ENCODE data around the gene MS4A2. TPM values are rescaled to one million over a fixed set of nuclear protein-coding genes. Genes with fewer than 3 reads are reported as not detected.

The MS4A2 gene
- total and polyA plus RNA-seq, 2 experiments from 2014 or later, result not detected

DNA sequence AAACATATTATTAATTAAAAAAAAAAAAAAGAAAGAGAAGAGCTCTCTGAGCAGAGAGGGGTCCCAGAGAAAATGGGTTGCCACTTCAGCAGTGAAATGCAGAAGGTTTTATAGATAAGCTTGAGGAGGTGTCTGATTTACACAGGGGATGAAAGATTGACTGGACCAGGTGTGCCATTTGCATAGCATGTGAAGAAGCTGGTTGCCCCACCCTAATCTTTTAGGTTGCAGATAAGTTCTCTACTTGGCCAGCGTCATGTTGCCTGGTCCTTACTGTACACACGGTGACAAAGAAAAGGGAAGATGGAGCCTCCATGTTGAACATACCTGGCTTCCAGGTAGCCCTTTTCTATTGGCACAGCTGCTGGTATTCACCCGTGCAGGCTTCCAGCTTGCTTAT is 41.4 kb downstream of the MS4A2 start:
- no peak overlapping the region for H3K4me3 ChIP-seq
- TF ChIP-seq, protein P1, sequence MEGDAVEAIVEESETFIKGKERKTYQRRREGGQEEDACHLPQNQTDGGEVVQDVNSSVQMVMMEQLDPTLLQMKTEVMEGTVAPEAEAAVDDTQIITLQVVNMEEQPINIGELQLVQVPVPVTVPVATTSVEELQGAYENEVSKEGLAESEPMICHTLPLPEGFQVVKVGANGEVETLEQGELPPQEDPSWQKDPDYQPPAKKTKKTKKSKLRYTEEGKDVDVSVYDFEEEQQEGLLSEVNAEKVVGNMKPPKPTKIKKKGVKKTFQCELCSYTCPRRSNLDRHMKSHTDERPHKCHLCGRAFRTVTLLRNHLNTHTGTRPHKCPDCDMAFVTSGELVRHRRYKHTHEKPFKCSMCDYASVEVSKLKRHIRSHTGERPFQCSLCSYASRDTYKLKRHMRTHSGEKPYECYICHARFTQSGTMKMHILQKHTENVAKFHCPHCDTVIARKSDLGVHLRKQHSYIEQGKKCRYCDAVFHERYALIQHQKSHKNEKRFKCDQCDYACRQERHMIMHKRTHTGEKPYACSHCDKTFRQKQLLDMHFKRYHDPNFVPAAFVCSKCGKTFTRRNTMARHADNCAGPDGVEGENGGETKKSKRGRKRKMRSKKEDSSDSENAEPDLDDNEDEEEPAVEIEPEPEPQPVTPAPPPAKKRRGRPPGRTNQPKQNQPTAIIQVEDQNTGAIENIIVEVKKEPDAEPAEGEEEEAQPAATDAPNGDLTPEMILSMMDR (IDR thresholded peaks at IDR 0.05; ENCODE audit: low read depth, low read length), result no peak

DNA sequence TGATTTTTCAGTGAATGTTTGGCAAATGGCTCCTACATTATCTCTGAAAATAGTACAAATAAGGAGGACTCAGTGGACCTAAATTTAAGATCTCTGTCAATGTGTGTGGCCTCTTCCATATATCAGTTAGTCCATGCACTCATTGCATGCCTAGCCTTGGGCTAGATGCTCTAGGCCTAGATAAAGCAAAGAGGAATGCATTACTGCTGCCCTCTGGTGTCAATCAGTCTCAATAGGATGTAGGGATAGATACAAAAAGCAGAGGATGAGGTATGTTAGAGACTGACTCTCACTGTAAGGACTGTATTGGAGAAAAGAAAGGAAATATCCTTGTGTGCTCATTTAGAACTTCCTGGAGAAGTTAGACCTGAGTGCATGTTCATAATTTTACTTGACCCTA is 42.0 kb downstream of the MS4A2 start:
- H3K4me1 ChIP-seq (ENCODE audit: low read depth), result peaks cover 5% of the 10 kb centered on the region

More for the DNA sequence above, 41.4 kb downstream of the MS4A2 start:
- H3K27ac ChIP-seq, result no peak overlapping the region
- no peaks in the 10 kb centered on the region for H3K27me3 ChIP-seq
- peaks cover 6% of the 10 kb centered on the region for H3K4me1 ChIP-seq (ENCODE audit: low read depth)
- H3K36me3 ChIP-seq, result no peaks in the 10 kb centered on the region
- H3K9me3 ChIP-seq (ENCODE audit: low read depth), result no peaks in the 10 kb centered on the region
- DNase-seq (ENCODE audit: low read depth in 1 of 2, low spot score in 1 of 2), result no peak

DNA sequence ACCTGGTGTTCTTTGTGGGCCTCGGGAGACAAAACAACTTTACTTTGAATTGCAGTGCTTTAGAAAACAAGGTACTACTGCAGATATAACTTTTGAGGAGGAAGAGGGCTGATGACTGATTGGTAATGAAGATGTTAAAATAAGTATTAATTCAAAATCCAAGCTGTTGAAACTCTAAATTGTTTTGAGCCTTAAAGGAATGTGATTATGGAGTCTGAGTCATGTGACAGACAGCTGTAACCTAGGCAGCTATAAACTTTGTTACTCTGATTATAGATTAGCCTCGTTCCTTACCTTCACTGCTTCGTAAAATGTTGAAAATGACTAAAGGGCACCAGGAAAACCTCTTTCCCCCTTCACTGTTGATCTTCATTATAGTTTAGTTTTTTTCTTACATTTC is 43.4 kb downstream of the MS4A2 start:
- TF ChIP-seq, protein P1 (IDR thresholded peaks at IDR 0.05; ENCODE audit: low read depth, low read length), result no peak
- H3K4me3 ChIP-seq, result no peak overlapping the region

More for the DNA sequence above, 42.0 kb downstream of the MS4A2 start:
- TF ChIP-seq, protein P1 (IDR thresholded peaks at IDR 0.05; ENCODE audit: low read depth, low read length), result no peak
- peak; percentile 3 to 66 for DNase-seq (ENCODE audit: low read depth in 1 of 2, low spot score in 1 of 2)
- no peaks in the 10 kb centered on the region for H3K36me3 ChIP-seq
- no peak overlapping the region for H3K4me3 ChIP-seq
- no peaks in the 10 kb centered on the region for H3K27me3 ChIP-seq
- H3K9me3 ChIP-seq (ENCODE audit: low read depth), result no peaks in the 10 kb centered on the region
- no peak overlapping the region for H3K27ac ChIP-seq

DNA sequence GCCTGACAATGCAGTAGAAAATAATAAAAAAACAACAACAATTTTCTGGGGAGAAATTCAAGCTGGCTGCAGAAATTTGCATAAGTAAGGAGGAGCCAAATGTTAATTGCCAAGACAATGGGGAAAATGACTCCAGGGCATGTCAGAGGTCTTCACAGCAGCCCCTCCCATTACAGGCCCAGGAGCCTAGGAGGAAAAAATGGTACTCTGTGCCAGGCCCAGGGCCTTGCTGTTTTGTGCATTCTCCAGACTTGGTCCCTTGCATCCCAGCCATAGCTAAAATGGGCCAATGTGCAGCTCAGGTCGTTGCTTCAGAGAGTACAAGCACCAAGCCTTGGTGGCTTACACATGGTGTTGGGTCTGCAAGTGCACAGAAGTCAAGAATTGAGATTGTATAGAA is 45.5 kb downstream of the MS4A2 start:
- DNase-seq (ENCODE audit: low read depth in 1 of 2, low spot score in 1 of 2), result no peak
- no peak overlapping the region for H3K27ac ChIP-seq
- no peaks in the 10 kb centered on the region for H3K27me3 ChIP-seq
- H3K4me1 ChIP-seq (ENCODE audit: low read depth), result no peaks in the 10 kb centered on the region
- H3K36me3 ChIP-seq, result no peaks in the 10 kb centered on the region
- TF ChIP-seq, protein P1 (IDR thresholded peaks at IDR 0.05; ENCODE audit: low read depth, low read length), result no peak
- H3K4me3 ChIP-seq, result no peak overlapping the region
- no peaks in the 10 kb centered on the region for H3K9me3 ChIP-seq (ENCODE audit: low read depth)

More for the DNA sequence above, 43.4 kb downstream of the MS4A2 start:
- no peak overlapping the region for H3K27ac ChIP-seq
- H3K27me3 ChIP-seq, result no peaks in the 10 kb centered on the region
- peaks cover 5% of the 10 kb centered on the region for H3K4me1 ChIP-seq (ENCODE audit: low read depth)
- no peaks in the 10 kb centered on the region for H3K9me3 ChIP-seq (ENCODE audit: low read depth)
- DNase-seq (ENCODE audit: low read depth in 1 of 2, low spot score in 1 of 2), result no peak
- no peaks in the 10 kb centered on the region for H3K36me3 ChIP-seq

DNA sequence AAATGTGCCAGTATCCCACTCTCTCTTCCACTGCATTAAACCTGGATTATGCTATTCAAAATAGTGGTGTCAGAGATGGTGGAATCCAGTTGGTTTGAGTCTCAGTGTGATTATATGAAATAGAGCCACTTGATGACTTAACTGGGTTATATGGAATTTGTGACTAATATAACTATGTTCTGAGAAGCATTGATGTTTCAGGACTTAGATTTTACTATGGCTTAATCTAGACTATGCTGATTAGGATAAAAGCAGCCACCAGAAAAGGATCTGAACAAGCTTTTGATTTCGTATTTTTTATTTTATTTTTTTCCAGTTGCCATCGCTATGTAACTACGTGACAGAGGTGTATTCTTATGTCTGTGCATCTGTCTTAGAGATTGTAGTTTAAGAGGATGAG is 55.3 kb downstream of the MS4A2 start:
- no peak for DNase-seq (ENCODE audit: low read depth in 1 of 2, low spot score in 1 of 2)
- Histone ChIP-seq H3K4me3 (no peak overlapping the region), H3K4me1 (ENCODE audit: low read depth) (no peaks in the 10 kb centered on the region), H3K36me3 (no peaks in the 10 kb centered on the region), H3K27ac (no peak overlapping the region), H3K9me3 (ENCODE audit: low read depth) (no peaks in the 10 kb centered on the region), H3K27me3 (no peaks in the 10 kb centered on the region)
- TF ChIP-seq, protein P1 (IDR thresholded peaks at IDR 0.05; ENCODE audit: low read depth, low read length), result no peak

DNA sequence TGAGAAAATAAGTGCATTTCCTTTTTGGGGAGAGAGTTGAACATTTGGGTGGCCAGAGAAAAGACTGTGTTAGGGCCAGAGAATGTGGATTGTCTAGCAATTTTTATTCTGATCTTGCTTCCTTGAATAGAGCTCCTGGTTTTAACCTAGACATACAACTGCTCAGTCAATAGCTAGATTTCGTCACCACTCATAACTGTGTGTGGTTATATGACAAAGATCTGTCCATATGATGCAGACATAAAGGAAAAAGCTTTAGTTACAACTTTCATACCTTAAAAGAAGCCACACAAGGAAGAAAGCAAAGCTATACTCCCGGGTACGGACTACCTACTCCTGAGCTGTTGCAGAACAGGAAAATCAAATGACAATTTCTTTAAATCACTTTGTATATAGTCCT is 57.2 kb downstream of the MS4A2 start:
- no peak for DNase-seq (ENCODE audit: low read depth in 1 of 2, low spot score in 1 of 2)
- no peaks in the 10 kb centered on the region for H3K9me3 ChIP-seq (ENCODE audit: low read depth)
- TF ChIP-seq, protein P1 (IDR thresholded peaks at IDR 0.05; ENCODE audit: low read depth, low read length), result no peak
- no peak overlapping the region for H3K27ac ChIP-seq
- no peak overlapping the region for H3K4me3 ChIP-seq
- H3K27me3 ChIP-seq, result no peaks in the 10 kb centered on the region
- no peaks in the 10 kb centered on the region for H3K4me1 ChIP-seq (ENCODE audit: low read depth)
- H3K36me3 ChIP-seq, result no peaks in the 10 kb centered on the region
